Activated CD4-positive, CD25-positive, alpha-beta regulatory T cell treated with anti-CD3 and anti-CD28 coated beads, Interleukin-2, amount 50 U/mL, for 24 hours (primary cell): ENCODE measurements around the gene NUPR1.
A peak's percentile ranks its signal among the peaks of the same experiment; 100 is the strongest.
"Not testable (repeated sequence)": the region's sequence is repeated elsewhere in the genome, so short reads cannot be mapped to it uniquely, and the experiment has no call there.

Experiments
- ATAC-seq, 2 donors: fragments of 150-1000 bp; cut with Tn5 transposase; one replicate each; pipeline ENCODE4 v1.10.0; 2021; ENCODE audit warnings: mild to moderate bottlenecking in 1 of 2, moderate library complexity in 1 of 2

Gene NUPR1

DNA sequence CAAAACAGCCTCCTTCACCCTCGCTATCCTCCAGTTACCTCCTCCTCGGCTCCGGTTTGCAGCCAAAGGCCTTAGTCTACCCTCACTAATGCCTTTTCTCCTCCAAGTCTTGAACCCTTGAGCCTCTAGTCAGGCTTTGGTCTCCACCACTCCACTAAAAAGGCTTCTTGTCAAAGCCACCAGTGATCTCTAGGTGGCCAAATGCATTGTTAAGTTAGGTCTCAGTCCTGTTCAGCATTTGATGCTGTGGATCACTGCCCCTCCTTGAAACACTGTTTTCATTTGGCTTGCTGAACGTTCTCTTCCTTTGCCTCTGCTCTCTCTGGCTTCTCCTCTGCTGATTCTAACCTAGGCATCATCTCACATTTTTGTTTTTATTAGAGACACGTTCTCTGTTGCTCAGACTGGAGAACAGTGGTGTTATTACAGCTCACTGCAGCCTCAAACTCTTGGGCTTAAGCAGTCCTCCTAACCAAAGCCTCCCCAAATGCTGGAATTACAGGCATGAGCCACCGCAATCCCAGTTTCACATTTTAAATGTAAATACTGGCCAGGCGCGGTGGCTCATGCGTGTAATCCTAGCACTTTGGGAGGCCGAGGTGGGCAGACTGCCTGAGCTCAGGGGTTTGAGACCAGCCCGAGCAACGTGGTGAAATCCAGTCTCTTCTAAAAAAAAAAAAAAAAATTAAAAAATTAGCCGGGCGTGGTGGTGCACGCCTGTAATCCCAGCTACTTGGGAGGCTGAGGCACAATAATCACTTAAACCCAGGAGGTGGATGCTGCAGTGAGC lies 16.1 kb upstream of the NUPR1 start:
- ATAC-seq, result no peak

DNA sequence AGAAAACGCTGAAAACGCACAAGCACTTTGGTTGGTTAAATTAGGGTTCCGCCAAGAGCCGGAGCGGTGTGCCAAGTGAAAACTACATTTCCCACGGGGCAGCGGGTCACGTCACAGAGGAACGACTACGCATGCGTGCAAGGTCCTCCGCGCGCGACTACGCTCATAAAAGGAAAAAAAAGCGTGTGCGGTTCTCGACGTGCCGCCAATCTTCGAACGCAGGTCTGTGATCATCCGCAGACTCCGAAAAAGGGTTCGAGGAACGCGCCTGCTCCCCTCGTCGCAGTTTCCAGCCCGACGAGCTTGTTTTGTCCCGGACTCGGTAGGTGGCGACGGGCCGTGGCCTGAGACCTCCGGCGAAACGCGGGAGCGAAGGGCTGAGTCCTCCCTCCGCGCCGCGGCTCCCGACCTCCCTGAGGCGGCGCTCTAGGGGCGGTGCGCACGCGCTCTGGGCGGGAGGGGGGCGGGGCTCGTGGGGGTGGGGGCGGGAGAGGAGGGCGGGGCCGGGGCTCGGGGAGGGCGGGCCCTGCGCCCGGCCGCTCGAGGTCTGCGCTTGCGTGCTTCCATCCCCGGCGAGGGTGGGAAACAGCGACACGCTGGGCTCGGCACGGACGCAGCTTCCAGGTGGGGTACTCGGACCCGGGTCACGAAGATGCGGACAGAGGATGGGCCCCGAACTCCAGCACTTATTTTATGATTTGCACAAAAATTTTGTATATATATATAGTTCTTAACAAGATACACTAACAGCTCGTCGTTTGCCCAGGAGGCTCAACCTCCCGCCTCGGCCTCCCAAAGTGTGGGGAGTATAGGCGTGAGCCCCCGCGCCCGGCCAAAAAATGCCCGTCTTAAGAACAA lies 15.2 kb upstream of the NUPR1 start, which contains the start of gene SGF29:
TSS of gene SGF29 (plus strand) at position 145 of the 858 bp plus-strand sequence. CDS start 27,150 bp downstream, outside the sequence.
- ATAC-seq, result peak; percentile 78 to 85

GRCh38 chr16:28549301-28549899 lies 10.6 kb upstream of the NUPR1 start:
- no peak for ATAC-seq

- ATAC-seq, result no peak
Observed at GRCh38 chr16:28548306-28548802, 9.6 kb upstream of the NUPR1 start.

GRCh38 chr16:28546626-28547025 lies 7.9 kb upstream of the NUPR1 start:
- no peak for ATAC-seq

DNA sequence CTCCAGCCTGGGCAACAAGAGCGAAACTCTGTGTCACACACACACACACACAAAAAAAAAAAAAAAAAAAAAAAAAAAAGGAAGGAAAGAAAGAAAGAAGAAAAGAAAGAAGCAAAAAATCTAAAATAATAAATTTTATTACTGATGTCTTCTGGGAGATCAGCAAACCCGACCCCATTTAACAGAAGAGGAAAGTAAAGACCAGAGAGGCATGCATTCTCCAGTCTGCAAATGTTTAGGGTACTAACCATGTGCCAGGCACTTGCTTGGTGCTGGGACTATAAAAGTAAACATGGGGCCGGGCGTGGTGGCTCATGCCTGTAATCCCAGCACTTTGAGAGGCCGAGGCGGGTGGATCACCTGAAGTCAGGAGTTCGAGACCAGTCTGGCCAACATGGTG lies 7.2 kb upstream of the NUPR1 start:
- ATAC-seq, result not testable (repeated sequence)

- no peak for ATAC-seq
Observed at GRCh38 chr16:28544998-28545397, 6.2 kb upstream of the NUPR1 start.

DNA sequence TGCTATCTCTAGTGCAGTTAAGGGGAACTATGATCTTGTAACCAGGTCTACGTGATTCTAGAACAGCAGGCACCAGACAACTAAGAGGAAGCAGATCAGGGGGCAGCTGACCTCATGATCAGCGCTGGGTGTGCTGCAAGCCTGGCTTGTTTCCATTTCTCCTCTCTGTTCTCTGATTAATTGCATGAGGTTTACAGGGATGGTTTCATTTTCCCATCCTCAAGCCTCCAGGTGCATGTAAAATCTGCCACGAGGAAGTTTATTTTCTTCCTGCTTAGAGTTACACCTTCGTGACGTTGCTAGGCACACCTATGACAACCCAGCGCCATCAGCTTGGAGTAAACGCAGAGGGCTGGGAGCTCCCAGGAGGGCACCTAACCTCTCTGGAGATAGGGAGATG lies 4.3 kb upstream of the NUPR1 start:
- no peak for ATAC-seq

GRCh38 chr16:28542646-28543045 lies 3.9 kb upstream of the NUPR1 start:
- ATAC-seq, result no peak

DNA sequence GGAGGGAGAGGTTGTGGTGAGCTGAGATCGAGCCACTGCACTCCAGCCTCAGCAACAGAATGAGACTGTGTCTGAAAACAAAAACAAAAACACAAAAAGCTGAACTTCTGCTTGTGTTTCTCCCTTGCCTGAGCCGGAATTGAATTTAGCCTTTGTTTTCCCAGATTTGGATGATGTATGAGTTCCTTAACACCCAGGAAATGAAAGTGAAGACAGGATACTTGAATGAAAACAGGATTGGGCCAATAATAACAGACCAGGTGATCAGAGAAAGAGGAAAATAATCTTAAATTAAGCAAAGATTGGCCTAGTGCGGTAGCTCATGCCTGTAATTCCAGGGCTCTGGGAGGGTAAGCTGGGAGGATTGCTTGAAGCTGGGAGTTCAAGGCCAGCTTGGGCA lies 1.6 kb upstream of the NUPR1 start:
- no peak for ATAC-seq

- no peak for ATAC-seq
Observed at GRCh38 chr16:28537964-28538732, 626 bp downstream of the NUPR1 start.

GRCh38 chr16:28537076-28537475 lies 1.7 kb downstream of the NUPR1 start:
- no peak for ATAC-seq

DNA sequence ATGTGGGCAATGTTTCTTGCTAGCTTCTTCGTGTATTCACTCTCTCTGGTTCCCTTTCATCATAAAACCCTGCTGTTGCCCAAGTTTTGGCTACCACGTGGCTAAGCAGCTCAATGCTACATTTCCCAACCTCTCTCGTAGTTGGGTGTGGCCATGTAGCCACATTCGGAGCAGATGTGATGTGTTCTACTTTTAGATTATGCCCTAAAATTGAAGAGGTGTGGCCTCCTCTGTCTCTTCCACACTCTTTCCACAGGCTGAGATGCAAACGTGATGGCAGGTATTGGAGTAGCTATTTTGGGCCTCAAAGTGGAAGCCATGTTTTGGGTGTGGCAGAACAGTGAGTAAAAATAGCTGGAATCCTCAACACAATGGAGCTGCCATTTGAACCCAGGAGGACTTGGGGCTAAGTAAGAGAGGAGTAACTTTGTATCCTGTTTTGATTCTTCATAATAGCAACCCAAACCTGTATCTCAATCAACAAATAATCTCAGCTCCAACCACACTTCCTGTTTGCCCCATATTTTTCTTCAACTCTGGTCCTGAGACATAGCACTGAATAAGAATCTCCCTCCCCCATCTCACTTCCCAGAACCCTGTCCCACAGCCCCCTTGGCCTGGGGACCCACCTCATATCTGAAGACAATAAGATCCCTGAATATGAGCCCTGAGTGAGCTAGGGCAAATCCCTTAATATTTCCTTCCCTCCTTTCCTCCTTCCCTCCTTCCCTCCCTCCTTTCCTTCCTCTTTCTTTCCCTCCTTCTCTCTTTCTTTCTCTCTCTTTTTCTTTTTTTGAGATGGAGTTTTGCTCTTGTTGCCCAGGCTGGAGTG lies 4.0 kb downstream of the NUPR1 start:
- ATAC-seq, result no peak

DNA sequence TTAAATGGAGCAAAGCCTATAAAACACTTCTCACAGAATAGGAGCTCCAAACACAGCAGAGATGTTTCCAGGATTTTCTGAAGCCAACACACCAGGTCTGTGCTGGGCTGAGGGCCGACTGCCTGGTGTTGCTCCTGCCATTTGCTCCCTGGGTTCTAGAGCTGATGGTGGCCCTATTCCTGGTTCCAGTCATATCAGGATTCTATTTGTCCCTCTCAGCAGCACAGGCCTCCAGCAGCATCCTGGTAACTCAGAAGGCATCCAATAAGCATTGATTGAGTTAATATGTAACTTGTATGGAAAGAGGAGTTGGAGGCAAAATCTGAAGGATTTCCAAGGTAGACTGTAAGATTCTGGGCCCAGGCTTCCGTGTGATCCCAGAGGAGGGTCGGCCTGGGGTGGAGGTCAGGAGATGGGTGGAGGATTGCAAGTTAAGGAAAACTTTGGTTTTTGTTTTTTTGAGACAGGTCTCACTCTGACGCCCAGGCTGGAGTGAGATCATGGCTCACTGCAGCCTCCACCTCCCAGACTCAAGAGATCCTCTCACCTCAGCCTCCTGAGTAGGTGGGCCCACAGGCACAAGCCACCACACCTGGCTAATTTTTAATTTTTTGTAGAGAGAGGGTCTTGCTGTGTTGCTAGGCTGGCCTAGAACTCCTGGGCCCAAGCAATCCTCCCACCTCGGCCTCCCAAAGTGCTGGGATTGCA lies 5.7 kb downstream of the NUPR1 start:
- ATAC-seq, result no peak

DNA sequence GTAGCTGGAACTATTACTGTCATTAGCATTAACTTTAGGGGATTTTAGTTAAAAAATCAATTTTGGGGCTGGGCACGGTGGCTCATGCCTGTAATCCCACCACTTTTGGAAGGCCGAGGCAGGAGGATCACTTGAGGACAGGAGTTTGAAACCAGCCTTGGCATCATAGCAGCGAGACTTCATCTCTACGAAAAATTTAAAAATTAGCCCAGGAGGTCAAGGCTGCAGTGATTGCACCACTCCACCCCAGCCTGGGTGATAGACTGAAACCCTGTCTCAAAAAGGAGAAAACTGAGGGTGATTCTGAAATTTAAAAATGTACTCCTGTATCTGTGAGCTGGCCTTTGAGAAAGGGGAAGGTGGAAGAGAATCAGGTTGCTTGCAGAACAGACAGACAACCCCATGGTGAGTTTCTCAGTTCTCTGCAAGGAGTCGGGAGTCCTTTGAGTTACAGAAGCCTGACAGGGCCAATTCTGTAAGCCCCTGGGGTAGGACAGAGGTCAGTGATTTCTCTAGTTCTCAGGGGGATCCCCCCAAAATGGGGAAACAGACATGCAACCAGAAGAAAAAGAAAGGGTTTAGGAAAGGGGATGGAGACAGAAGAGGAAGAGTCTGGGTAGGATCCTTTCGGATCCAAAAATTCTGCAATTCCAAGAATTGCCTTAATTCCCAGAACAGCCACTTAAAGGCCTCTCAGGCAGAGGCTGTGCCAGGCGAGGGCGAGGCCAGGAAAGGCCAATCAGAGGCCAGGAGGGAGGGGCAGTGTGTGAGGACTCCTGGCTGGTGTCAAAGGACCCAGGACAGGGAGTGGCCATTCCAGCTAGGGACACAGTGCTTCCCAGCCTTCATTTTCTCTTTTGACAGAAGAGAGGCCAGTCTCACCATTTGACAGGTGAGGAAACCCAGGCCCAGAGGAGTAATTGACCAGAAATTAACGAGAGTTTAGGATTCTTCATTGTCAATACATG lies 6.7 kb downstream of the NUPR1 start:
- no peak for ATAC-seq

DNA sequence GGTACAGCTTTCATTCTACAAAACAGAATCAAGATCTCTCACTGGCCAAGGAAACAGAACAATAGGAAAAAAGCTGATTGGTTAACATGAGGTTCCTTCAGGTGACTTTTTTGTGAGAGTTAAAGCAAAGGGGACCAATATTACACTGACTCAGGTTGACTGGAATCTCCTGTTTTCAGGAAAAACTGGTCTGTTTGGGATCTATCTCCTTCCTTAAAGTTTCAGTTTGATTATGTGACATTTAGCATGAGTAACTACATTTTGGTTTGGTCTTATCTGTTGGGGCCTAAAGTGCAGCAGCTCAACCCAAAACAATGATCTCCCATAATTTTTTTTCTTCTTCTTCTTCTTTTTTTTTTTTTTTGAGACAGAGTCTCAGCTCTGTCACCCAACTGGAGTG lies 9.7 kb downstream of the NUPR1 start:
- ATAC-seq, result no peak

DNA sequence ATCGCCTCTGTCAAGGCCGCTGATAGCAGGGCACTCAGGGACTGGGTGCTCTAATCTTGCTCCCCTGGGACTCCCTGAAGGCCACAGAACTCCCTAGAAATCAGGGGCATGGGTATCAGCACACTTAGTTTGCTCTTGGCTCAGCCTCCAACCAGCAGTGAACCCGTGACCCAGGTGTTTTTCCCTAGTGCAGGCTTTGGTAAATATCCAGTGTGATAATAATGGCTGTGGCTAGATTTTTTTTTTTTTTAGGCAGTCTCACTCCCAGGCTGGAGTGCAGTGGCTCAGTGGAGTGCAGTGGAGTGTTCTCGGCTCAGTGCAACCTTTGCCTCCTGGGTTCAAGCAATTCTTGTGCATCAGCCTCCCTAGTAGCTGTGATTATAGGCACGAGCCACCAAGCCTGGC lies 10.3 kb downstream of the NUPR1 start:
- ATAC-seq, result no peak

DNA sequence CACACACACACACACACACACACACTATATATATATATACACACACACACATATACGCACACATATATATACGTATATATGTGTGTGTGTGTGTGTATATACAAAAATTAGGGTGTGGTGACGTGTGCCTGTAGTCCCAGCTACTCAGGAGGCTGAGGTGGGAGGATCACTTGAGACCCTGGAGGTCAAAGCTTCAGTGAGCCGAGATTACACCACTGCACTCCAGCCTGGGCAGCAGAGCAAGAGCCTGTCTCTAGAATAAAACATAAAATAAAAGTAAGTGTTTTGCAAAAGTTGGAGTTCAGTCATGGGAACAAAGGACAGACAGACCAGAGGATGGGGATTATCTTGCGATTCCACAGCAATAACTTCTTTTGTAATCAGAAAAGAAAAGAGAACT lies 10.8 kb downstream of the NUPR1 start:
- no peak for ATAC-seq

DNA sequence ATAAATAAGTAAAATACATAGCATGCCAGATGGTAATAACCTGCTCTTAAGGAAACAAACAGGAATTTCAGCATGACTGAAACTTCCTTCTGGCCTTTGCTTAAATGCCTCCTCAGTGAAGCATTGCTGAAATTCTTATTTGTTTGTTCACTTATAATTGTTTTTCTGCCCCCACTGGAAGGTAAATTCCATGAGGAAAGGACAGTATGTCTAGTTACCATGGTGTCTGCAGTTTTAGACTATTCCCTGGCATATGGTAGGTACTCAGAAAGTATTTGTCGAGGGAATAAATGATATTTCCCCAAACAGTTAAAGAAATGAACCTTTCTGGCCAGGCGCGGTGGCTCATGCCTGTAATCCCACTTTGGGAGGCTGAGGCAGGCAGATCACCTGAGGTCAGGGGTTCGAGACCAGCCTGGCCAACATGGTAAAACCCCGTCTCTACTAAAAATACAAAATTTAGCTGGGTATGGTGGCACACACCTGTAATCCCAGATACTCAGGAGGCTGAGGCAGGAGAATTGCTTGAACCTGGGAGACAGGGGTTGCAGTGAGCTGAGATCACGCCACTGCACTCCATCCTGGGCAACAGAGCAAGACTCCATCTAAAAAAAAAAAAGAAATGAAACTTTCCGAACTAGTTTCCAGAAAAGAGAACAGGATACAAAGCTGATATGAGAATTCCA lies 11.5 kb downstream of the NUPR1 start:
- not testable (repeated sequence) for ATAC-seq
